NCI-H1694 treated with DMSO at 0.1 percent for 48 hours (cell line): Measurements from ENCODE around the gene OR2C1.
A peak's percentile ranks its signal among the peaks of the same experiment; 100 is the strongest.

ENCODE experiments used
- DNase-seq: peaks from one replicate; lab custom pipeline; 2025; lab: John Stamatoyannopoulos, UW

Gene OR2C1

DNA sequence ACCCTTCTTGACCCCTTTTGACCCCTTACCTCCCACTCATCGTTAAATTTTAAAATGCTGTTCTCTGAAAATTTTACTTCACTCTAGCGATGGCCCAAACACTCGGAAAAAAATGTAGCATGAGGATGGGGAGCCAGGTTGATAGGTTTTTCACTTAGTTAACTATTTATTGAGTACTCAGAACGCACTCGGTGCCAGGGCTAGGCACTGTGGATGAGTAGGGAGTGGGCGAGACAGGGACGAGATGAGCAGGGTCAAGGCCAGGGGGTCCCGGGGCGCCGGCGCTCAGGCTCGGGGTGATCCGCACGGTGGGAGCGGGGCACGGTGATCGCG is 44.7 kb downstream of the OR2C1 start:
- no peak for DNase-seq

DNA sequence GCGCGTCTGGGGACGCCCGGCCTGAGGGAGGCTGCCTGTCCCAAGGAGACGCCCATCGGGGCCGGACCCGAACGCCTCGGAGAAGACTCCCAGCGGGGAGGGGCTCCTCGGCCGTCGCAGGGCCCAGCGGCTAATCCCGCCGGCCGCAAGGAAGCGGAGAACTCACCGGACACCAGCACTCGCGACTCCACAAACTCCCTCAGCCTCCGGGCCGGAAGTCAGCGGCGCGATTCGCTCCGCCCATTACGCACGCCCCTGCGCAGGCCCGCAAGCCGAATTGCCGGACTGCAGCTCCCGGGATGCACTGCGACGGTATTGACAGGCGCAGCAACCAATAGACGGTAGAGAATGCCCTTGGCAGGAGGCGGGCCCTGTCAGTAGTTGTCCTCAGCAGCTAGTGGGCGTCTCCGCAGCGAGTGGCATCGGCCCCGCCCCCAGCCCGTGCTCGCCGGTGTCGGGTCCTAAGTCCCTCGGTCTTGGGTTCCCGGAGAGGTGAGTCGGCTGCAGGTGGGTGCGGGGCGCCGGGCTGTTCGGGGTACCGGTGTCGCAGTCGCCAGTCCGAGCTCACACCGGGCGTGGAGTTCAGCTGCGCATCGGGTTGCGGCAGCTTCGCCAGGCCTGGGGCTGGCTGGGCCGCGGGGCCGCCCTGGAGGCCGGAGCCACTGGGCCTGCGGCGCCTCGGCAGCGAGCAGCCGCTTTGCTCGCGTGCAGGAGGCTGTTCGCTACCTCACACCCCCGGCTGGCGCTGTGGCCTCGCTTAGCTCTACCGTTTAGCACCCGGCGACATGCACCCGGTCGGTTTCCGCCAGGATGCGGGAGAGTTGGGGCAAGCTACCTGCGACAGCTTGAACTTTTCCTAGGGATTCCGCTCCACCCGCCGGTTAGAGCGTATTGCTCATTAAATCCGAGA is 45.3 kb downstream of the OR2C1 start, which contains the start of the genes ZNF174 and ZSCAN32:
ZNF174 (plus strand) TSS at position 437 of the 910 bp plus-strand sequence. CDS start 790 bp downstream, outside the sequence.
ZSCAN32 (minus strand) TSS at position 226 of the 910 bp plus-strand sequence. CDS start 3,447 bp downstream, outside the sequence.
- DNase-seq: peak; percentile 92

GRCh38 chr16:3401719-3402397 is 46.2 kb downstream of the OR2C1 start:
- no peak for DNase-seq
